ENCODE results near the gene DDOST.

Gene DDOST

DNA sequence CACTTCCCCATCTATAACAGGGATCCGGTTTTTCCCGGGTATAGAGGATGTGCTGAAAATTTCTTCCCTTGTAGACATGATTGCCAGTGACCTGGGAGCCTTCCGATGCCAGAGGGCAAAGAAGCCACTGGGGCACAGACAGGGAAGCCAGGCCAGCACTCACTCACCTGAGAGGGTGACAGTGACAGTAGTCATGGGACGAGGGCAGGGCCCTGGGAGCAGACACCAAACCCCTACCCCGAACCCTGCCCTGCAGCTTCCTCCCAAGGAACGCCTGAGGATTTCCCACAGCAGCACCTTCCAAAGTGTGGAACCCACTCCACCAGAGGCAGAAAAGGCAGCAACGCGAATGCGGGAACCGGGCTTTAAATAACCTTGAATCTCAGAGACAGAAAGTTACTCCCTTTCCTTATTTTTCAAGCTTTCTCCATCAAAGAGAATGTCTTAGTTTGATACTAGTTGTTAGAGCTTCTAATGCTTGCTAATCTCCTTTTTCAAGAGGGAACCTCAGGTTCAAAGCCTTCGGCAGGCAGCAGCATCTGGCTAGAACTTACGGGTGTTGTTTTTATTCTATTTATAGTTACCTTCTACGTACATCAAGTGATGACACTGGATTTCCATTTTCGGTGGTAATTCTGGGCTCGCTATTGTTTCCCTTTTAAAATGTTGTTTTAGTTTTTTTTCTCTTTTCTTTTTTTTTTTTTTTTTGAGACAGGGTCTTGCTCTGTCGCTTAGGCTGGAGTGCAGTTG is 2.8 kb downstream of the DDOST start:
- no peak for DNase-seq

DNA sequence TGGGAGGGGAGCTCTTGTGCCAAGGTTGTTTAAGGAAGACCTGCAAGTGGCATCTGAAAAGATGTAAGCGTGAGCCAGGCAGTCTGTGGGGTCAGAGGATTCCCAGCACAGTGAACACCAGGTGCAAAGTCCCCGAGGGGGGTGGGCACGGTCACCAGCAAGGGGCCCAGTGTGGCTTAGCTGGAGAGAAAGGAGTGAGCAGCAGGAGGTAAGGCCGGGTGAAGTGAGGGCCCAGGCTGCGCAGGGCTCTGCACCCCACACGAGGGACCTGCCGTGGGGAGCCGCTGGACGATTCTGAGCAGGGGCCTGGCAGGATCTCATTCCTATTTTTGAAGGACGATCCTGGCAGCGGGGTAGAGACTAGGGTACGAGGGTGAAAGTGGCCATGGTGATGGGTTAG is 4.1 kb downstream of the DDOST start:
- DNase-seq, result no peak

DNA sequence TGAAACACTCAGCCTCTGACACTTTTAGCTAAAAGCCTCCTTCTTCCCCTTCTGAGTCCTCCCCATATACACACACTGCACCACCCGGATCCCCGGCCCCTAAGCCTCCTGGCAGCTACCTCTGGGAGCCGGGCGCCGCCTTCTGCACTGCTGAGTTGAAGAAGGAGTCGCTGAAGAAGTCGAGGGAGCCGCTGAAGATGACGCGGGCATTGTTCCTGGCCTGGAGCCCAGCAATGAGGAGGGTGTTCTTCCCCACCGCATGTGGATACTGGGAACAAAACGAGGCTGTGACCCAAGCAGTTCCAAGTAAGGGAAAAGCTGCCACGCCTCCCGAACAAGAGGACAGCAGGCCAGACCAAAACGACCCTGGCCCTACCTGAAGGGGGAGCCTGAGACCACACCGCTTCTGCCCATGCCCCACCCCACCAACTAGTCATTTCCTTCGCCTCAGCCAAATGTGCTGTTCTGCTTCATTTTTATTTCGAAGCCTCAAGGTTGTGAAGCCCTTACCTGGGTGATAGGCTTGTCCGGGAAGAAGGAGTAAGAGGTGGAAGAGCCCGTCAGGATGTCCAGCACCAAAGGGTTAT is 7.0 kb downstream of the DDOST start:
- DNase-seq, result no peak

DNA sequence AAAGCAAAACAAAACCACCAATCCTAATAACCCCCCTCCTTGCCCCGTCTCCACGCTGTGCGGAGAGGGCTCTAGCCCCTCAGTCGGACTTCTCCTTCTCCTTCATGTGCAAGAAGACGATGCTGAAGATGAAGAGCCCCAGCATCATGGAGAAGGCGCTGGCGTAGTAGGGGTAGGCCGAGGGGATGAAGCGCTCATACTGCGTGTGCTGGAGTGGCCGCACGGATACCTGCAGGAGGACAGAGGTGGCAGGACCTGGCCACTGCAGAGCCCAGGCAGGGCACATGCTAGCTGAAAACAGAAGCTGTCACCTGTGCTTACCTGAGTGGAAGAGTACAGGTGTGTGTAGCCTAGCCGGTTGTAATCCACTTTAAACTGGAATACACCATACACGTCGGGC is 8.9 kb downstream of the DDOST start:
- DNase-seq, result no peak

DNA sequence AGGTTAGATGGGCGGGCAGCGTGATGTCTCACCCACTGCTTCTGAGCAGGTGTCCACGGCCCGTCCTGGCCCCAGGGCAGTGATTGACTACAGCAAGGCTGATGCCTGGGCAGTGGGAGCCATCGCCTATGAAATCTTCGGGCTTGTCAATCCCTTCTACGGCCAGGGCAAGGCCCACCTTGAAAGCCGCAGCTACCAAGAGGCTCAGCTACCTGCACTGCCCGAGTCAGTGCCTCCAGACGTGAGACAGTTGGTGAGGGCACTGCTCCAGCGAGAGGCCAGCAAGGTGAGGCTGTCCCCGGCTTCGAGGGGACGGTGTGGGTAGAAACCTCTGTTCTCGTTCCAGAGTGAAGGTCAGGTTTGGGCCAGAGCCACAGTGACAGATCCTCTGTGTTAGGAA is 12.2 kb downstream of the DDOST start:
- no peak for DNase-seq

DNA sequence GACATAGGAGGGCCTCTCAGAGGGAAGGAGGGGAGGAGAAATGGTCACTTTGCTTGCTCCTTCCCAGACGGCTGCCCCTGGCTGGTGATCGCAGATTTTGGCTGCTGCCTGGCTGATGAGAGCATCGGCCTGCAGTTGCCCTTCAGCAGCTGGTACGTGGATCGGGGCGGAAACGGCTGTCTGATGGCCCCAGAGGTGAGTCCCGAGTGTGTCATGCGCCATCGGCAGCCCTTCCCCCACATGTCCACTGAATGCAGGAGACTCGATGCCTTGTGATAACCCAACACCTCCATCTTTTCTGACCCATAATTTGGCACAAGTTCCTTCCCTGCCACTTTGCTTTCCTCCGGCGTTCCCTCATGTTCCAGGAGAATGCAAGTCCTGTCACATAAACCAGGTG is 12.7 kb downstream of the DDOST start:
- DNase-seq, result no peak

DNA sequence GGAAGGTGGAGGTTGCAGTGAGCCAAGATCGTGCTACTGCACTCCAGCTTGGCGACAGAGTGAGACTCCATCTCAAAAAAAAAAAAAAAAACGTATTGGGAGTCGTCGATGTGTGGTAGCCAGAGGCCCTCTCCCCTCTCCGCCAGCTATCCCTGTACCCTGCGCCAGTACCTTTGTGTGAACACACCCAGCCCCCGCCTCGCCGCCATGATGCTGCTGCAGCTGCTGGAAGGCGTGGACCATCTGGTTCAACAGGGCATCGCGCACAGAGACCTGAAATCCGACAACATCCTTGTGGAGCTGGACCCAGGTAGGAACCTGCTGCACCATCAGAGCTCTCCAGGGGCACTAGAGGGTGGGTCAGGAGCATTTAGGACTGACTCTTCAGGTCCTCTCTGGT is 15.8 kb downstream of the DDOST start:
- no peak for DNase-seq

DNA sequence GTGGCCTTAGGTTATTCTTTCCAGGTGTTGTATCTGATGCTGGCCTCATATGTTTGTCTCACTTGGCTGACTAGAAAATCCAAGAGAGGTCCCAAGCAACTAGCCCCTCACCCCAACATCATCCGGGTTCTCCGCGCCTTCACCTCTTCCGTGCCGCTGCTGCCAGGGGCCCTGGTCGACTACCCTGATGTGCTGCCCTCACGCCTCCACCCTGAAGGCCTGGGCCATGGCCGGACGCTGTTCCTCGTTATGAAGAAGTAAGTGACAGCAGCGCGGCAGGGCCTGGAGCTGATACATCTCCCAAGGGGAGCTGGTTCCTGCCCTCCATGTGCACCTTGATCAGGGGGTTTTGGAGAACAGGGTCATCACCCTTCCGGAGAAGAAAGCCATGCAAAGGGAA is 16.8 kb downstream of the DDOST start:
- DNase-seq, result no peak

DNA sequence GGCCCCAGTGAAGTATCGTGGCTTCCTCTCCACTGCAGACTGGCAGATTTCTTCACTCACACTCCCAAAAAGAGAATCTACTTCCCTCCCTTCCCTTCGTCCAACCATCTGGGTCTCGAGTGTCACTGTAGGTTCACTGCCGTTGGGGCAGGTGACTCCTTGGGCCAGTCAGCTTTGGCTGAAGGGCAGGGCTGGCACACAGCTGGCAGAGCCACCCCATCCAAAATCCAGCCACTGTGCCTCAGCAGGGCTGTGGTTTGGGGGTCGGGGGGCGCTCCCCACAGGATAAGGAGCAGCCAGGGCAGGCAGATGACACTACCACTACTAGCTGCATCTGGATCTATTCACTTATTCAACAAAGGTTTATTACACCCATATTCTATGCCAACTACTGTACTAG is 18.1 kb downstream of the DDOST start:
- DNase-seq, result no peak

DNA sequence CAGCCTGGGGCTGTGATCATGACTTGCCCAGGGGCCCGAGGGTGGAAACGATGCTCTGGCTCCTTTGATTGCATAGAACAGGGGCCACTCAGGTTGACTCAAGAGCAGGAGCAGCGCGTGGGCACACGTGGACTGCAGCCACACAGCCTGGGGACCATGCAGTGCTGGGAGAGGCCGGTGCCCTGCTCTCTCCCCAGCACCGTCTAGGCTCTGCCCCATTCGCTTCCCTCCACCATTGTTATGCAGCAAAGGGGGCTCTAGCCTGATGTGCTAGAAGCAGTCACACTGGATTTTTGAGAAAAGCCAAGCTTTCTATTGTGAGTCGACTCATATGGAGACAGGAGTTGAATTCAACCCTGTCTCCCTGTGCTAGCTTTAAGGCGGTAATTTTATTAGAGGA is 19.2 kb downstream of the DDOST start:
- no peak for DNase-seq

DNA sequence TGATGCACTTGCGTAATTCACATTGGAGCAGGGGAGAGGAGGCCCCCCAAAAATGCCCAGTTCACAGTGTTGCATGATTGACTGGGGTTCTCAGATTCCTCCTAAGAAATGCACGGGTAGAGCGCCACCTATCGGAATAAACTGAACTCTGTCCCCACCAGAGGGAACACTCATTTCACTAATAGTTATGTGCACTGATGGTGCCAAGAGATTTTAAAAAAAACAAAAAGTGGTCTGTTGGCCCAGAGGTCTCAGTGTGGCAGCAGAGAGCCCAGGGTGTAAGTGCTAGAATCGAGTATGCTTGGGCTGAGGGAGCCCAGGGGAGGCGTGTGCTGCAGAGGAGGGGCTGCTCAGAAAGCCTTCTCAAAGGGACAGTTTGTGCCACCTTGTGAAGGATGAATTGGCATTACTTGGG is 21.0 kb downstream of the DDOST start:
- peak in 1 of 2 experiments; percentile 61 for DNase-seq

DNA sequence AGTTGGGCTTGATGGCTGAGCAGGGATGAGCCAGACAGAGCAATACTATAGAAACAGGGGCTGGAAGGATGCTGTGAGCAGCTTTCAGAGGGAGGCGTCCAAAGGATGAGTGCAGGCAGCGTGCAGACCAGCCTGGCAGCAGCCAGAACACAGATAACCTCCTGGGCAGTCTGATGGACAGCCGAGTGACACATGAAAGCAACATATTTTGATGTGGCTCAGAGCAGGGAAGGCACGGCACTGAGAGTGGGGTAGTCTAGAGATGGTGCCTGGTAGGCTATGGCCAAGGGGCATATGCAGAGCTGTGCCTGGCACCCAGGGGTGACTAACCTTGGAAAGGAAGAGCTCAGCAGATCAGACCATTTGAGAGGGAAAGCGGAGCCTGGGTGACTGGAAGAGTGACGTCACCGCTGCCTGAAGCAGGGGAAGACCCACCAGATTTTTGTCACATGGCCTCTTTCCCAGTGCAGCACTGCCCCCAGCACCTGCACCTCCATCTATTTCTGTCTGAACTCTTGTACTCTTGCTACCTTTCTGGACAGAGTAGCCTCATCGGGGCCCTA is 24.3 kb downstream of the DDOST start:
- DNase-seq, result no peak

DNA sequence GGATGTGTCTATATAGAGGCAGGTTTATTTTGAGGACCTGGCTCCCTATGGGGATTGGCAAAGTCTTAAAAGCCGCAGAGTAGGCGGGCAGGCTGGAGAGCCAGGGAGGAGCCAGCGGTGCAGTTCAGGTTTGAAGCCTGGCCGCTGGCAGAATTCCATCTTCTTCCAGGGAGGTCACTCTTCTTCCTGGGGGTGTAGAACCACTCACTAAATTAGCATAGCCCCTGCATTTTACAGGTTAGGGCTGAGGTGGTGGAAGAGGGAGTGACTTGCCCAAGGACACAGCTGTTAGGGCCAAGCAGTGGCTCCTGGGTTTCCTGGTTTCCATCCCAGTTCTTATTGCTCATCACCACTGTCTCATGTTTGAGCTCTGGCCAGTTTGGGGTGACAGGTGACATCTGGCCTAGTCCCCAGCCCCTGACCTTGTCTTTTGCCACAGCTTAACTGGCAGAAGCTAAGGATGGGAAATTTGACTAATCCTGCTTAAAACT is 26.5 kb downstream of the DDOST start:
- peak in 1 of 2 experiments; percentile 26 for DNase-seq

DNA sequence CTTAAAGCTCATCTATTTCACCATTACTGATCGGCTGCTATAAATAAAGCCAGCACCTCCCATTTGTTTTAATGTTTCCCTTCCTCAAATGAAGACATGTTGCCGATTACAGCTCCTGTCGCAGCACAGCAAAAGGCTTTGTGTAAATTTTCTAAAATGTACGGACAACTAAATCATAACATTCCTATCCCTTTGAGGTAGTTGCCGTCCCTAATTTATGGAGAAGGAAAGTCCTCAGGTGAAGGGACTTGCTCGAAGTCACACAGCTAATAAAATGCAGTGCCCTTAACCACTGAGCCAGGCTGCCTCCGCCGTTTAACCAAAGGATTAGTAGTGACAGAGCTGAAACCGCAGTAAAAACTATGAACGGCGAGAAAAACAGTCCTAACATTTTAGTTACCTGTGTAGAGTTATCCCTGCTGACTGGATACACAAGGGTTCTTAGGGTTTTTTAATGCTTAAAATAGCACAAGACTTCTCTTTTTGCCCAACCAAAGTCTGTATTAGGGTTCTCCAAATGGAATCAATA is 27.0 kb downstream of the DDOST start:
- DNase-seq, result no peak

DNA sequence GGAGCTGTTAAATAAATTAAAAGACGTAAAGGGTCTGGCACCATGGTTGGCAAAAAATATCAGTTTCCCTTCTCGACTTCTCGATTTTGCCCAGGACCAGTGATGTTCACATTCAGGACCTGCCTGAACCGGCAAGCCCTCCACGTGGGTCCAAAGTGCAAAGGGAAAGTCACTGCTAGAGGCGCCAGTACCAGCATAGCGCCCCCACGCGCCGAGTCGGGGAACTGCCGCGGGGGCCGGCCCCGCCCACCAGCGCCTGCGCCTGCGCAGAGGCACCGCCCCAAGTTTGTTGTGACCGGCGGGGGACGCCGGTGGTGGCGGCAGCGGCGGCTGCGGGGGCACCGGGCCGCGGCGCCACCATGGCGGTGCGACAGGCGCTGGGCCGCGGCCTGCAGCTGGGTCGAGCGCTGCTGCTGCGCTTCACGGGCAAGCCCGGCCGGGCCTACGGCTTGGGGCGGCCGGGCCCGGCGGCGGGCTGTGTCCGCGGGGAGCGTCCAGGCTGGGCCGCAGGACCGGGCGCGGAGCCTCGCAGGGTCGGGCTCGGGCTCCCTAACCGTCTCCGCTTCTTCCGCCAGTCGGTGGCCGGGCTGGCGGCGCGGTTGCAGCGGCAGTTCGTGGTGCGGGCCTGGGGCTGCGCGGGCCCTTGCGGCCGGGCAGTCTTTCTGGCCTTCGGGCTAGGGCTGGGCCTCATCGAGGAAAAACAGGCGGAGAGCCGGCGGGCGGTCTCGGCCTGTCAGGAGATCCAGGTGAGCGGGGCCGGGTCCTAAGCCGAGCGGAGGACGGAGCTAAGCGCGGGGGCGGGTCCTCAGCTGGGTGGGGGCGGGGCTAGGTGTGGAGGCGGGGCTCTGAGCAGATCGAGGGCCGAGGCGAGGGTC is 27.7 kb downstream of the DDOST start, which contains the start of gene PINK1:
TSS of gene PINK1 (plus strand) at position 269 of the 875 bp plus-strand sequence. CDS start at position 360, 91 bp downstream.
- DNase-seq, result peak; percentile 31 to 79

DNA sequence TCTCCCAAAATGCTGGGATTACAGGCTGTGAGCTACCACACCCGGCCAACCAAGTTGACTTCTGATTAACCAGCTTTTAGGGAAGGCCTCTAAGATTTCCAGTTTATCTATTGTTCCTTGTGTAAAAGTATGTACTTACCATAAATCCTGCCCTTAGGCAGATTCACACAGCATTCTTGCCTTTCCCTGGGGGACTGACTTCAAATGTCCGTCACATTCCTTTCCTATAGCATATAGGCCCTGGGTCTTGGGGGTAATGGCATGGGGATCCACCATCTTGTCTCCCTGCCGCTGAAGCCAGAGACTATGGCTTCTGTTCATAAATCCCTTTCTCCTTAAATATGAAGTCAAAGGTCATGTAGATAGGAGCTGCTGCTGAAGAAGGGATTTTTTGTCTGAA is 28.8 kb downstream of the DDOST start:
- no peak for DNase-seq

DNA sequence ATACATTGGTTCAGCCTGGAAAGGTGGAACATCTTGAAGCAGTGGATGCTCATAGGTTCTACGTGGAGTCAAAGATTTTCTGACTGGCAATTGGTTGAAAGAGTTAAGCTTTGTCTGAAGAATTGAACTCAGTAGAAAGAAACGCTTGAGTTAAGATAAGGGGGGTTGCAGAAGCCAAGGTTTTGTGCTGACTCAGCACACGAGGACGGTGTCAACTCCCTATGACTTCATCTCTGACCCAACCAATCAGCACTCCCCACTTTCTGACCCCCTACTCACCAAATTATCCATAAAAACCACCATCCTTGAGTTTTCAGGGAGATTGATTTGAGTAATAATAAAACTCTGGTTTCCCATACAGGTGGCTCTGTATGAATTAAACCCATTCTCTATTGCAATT is 30.4 kb downstream of the DDOST start:
- DNase-seq, result no peak

DNA sequence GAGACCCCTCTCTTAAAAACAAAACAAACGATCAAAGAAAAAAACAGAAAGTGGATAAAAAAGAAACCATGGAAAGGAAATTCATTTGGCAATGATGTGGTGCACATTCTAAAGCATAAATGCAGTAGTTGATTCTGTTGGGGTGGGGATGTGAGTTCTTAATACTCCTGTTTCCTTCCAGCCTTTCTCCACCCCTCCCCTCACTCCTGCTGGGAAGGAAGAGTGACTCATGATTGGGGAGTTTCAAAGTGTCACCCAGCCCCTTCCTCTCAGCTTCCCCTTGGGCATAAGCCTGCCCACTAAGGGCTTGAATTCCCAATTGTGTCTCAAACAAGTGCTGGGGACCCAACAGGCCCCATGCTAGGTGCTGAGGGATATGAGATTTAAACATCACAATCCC is 34.6 kb downstream of the DDOST start:
- DNase-seq, result no peak

DNA sequence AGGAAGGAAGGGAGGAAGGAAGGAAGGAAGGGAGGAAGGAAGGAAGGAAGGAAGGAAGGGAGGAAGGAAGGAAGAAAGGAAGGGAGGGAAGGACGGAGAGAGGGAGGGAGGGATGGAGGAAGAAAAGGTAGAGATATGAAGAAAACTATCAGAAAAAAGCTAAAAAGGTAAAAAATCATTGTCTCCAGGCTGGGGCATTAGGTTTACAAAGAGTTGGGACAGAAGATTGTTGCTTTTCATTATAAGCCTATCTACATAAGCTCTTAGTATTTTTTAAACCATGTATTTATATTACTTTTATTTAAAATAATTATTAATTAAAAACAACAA is 35.1 kb downstream of the DDOST start:
- no peak for DNase-seq

DNA sequence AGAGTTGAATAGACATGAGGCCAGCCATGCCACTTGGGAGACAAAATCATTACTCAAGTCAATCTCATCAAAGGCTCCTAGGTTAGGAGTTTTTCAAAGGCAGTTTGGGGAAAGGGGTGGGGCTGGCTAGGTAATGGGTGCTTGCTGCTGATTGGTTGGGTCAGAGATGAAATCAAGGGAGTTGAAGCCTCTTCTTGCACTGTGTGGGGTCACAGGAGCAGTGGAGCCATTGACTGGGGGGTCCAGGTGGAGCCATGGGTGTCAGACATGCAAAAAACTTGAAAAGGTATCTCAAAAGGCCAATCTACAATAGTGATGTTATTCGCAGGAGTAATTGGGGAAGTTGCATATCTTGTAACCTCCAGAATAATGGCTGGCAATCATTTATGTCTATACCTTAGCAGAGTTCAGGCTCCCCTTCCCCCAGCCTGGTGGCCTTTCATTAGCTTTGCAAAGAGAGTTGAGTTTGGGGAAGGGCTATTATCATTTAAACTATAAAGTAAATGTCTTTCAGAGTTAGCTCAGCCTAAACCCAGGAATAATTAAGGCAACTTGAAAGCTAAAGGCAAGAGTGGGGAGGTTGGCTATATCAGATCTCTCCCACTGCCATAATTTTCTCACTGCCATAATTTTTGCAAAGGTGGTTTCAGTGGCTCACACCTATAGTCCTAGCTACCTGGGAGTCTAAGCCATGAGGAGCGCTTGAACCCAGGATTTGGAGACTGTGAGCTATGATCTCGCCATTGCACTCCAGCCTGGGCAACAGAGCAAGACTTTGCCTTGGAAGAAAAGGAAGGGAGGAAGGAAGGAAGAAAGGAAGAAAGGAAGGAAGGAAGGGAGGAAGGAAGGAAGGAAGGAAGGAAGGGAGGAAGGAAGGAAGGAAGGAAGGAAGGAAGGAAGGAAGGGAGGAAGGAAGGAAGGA is 35.7 kb downstream of the DDOST start:
- DNase-seq, result no peak

DNA sequence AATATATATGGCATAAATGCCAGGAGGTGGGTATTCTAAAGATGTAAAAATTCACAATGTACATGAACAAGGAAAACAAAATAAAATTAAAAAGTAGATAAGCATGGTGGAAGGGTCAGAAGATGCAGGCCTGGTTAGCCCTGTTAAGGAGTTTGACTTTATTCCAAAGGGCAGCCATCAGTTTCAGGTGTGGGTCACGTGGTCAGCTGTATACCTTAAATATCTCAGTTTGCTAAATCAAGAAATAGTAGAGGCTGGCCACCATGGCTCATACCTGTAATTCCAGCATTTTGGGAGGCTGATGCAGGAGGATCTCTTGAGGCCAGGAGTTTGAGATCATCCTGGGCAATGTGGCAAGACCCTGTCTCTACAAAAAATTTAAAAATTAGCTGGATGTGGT is 36.5 kb downstream of the DDOST start:
- DNase-seq, result no peak

DNA sequence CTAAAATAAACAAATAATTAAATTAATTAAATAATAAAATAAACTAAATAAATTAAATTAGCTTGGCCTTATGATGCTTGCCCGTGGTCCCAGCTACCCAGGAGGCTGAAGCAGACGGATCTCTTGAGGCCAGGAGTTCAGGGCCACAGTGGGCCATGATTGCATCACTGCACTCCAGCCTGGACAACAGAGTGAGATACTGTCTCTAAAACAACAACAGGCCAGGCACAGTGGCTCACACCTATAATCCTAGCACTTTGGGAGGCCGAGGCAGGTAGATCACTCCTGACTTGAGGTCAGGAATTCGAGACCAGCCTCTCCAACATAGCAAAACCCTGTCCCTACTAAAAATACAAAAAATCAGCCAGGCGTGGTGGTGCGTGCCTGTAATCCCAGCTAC is 40.2 kb downstream of the DDOST start:
- no peak for DNase-seq
